Measurements from ENCODE around the gene RELCH.

DNA sequence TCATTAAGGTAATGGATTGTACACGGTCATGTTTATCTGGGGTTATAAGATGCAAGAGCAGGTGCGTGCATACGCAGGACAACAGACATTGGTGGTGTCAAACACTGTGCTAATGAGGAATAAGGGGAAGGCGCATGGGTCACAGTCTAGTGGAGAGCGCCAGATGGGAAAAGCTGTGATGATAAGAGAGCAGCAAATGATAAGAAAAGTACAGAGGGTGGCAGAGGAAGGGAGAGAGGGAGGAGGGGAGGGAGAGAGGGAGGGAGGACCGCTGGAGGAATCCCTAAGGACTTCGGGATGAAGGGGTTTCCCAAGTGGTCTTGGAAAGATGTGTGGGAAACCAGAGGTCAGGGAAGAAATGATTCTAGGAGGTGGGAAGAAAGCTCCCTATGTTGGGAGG is 140.9 kb downstream of the RELCH start:
- TF ChIP-seq EZH2 (IDR thresholded peaks at IDR 0.05) = no peak
- no peak for TF ChIP-seq POLR2AphosphoS5 (IDR thresholded peaks at IDR 0.05; ENCODE audit: borderline replicate concordance, low read depth, low read length)
- TF ChIP-seq FOXP2 (optimal IDR thresholded peaks at IDR 0.05; ENCODE audit: control extremely low read depth, extremely low read length, insufficient read depth) = no peak

All from SK-N-MC (cell line).